ENCODE results near the gene RBM8A.

The RBM8A gene

GRCh38 chr1:145962157-145963102 is 35.1 kb upstream of the RBM8A start:
- DNase-seq: peak; percentile 48 to 83
- H3K4me1 ChIP-seq: peaks cover 5 to 54% (median 41%) of the 10 kb centered on the region in 4 donors
- TF ChIP-seq, protein P1, sequence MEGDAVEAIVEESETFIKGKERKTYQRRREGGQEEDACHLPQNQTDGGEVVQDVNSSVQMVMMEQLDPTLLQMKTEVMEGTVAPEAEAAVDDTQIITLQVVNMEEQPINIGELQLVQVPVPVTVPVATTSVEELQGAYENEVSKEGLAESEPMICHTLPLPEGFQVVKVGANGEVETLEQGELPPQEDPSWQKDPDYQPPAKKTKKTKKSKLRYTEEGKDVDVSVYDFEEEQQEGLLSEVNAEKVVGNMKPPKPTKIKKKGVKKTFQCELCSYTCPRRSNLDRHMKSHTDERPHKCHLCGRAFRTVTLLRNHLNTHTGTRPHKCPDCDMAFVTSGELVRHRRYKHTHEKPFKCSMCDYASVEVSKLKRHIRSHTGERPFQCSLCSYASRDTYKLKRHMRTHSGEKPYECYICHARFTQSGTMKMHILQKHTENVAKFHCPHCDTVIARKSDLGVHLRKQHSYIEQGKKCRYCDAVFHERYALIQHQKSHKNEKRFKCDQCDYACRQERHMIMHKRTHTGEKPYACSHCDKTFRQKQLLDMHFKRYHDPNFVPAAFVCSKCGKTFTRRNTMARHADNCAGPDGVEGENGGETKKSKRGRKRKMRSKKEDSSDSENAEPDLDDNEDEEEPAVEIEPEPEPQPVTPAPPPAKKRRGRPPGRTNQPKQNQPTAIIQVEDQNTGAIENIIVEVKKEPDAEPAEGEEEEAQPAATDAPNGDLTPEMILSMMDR (IDR thresholded peaks at IDR 0.05): no peak
- intact Hi-C loops (cut with DNase I; ENCODE audit: low total_unique reads): loop anchor here (10.0 kb wide), 1 partner anchor 48 kb away; the partner anchor contains the start of genes ITGA10 and PEX11B
- no peaks in the 10 kb centered on the region for H3K27me3 ChIP-seq
- H3K36me3 ChIP-seq: peaks cover 0 to 4% (median 0%) of the 10 kb centered on the region in 3 donors
- peak overlapping the region; percentile 55 to 58 for H3K4me3 ChIP-seq
- H3K9me3 ChIP-seq: no peaks in the 10 kb centered on the region
- H3K27ac ChIP-seq: peak overlapping the region; percentile 84 to 96

- Histone ChIP-seq H3K9me3 (no peaks in the 10 kb centered on the region), H3K36me3 (no peaks in the 10 kb centered on the region), H3K4me1 (peaks cover 5 to 54% (median 44%) of the 10 kb centered on the region in 4 donors), H3K27ac (peak overlapping the region; percentile 84 to 96), H3K27me3 (no peaks in the 10 kb centered on the region), H3K4me3 (peak overlapping the region; percentile 55 to 58)
- intact Hi-C loops (cut with DNase I; ENCODE audit: low total_unique reads): loop anchor here (10.0 kb wide), 1 partner anchor 47 kb away; the partner anchor contains the start of genes ITGA10 and PEX11B
- TF ChIP-seq, protein P1 (IDR thresholded peaks at IDR 0.05): no peak
- peak; percentile 53 to 85 for DNase-seq
These were observed 34.3 kb upstream of the RBM8A start for GRCh38 chr1:145961425-145962156.

DNA sequence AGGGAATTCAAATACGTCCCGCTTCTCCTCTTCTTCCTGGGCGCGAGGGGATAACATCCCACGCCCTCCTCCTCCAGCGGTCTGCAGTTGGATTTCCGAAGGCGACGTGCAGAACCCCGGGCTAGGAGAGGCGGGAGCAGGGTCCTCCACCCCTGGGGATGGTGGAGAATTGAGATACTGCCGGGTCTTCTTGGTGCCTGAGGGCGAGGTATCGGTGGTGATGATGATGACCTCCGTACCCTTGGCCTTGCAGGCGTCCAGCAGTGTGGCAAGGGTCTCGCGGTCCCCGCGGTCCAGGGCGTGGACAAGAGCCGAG is 33.8 kb upstream of the RBM8A start:
- Histone ChIP-seq H3K36me3 (no peaks in the 10 kb centered on the region), H3K9me3 (no peaks in the 10 kb centered on the region), H3K27ac (peak overlapping the region; percentile 84 to 96), H3K4me1 (peaks cover 5 to 58% (median 49%) of the 10 kb centered on the region in 4 donors), H3K27me3 (no peaks in the 10 kb centered on the region), H3K4me3 (peak overlapping the region; percentile 55 to 58)
- intact Hi-C loops (cut with DNase I; ENCODE audit: low total_unique reads): loop anchor here (10.0 kb wide), 1 partner anchor 46 kb away; the partner anchor contains the start of genes ITGA10 and PEX11B
- DNase-seq: no peak
- TF ChIP-seq, protein P1 (IDR thresholded peaks at IDR 0.05): no peak

- TF ChIP-seq, protein P1 (IDR thresholded peaks at IDR 0.05): peak; percentile 27 to 29
- Histone ChIP-seq H3K9me3 (no peaks in the 10 kb centered on the region), H3K27ac (peak overlapping the region; percentile 84 to 96), H3K4me1 (peaks cover 5 to 63% (median 52%) of the 10 kb centered on the region in 4 donors), H3K4me3 (peak overlapping the region; percentile 55 to 58), H3K27me3 (no peaks in the 10 kb centered on the region), H3K36me3 (no peaks in the 10 kb centered on the region)
- intact Hi-C loops (cut with DNase I; ENCODE audit: low total_unique reads): loop anchor here (10.0 kb wide), 1 partner anchor 46 kb away; the partner anchor contains the start of genes ITGA10 and PEX11B
- DNase-seq: peak; percentile 80 to 93
These were observed 33.3 kb upstream of the RBM8A start for GRCh38 chr1:145960468-145961108.

DNA sequence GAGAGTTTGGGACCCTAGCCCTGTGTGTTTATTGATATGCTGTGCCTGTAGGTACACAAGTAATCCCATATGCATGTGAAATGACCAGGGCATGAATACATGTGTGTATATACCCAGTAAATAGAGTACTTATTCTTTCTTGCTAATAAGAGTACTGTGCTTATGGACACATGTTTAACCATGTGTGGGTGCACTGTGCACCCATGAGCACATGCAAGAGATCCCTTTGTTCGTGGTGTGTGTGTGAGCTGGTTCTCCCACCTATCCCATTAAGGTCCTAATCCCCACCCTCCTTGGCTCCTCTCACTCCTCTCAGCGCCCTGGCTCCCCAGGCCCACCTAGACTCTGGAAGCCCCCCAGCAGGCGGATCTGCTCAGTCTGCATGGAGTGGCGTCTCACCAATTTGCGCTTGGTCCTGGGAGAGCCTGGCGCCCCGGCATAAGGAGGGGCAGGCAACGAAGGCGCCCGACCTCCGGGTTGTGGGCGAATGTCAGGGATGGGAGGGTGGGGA is 32.7 kb upstream of the RBM8A start:
- Histone ChIP-seq H3K27ac (peak overlapping the region; percentile 84 to 96), H3K4me3 (peak overlapping the region; percentile 55 to 58), H3K27me3 (no peaks in the 10 kb centered on the region), H3K4me1 (peaks cover 5 to 68% (median 52%) of the 10 kb centered on the region in 4 donors), H3K9me3 (no peaks in the 10 kb centered on the region), H3K36me3 (no peaks in the 10 kb centered on the region)
- intact Hi-C loops (cut with DNase I; ENCODE audit: low total_unique reads): loop anchor here (10.0 kb wide), 1 partner anchor 45 kb away; the partner anchor contains the start of genes ITGA10 and PEX11B
- TF ChIP-seq, protein P1 (IDR thresholded peaks at IDR 0.05): no peak
- DNase-seq: no peak

Measured in tibial artery (tissue), 4 donors.